ENCODE results near the gene IRF2BP1.
"Not testable (repeated sequence)": the region's sequence is repeated elsewhere in the genome, so short reads cannot be mapped to it uniquely, and the experiment has no call there.

IRF2BP1 gene

DNA sequence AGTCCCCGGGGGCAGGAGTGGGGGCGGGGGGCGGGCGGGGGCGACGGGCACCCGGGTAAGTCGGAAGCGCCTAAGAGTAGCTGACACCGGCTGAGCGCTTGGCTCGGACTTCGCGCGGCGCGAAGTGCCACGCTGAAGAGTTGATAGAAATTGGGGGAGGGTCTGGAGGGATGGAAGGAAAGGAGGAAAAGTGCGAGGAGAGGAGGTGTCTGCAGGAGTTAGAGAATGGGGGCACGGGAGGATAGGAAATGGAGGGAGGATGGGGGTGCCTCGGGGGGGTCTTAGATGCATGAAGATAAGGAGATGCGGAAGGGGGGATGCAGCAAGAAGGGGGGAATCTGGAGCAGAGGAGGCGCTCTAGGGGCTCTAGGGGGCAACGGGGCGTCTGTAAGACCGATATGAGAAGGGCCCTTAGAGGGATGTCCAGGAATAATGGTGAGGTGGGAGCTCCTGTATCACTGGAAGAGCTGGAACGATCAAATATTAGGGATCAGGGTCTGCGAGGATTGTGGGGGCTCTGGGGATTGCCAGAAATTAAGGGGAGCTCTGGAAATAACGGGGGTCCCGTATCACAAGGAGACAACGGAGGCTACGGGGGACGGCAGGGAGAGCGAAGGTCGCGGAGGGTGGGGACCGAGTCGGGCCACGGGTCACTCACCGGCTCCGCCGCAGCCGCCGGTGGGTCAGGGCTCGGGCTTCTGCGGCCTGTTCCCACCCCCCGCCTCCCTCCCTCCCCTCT is 16.1 kb upstream of the IRF2BP1 start, which contains the start of gene MYPOP:
MYPOP (minus strand) TSS at position 702 of the 739 bp plus-strand sequence. CDS start 840 bp downstream, outside the sequence.
- DNase-seq (ENCODE audit: low read depth): no peak

DNA sequence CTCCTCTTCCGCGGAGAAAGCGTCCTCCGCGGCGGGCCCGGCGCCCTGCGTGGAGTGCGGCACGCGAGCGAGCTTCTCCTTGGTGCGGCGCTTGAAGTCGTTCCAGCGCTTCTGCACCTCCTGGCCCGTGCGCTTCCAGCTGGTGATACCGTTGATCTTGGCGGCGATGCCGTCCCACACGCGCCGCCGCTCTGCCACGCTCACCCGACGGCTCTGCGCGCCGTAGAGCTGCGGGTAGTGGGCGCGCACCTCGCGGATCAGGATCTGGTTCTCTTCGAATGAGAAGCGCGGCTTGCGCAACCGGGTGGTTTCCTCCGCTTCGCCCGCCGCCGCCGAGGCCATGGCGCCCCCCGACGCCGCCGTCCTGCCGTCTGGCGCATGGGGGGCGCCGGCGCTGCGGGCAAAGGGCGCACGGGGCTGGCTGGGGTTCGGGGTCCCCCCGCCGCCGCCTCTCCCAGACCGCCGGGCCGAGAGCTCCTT is 15.5 kb upstream of the IRF2BP1 start:
- no peak for DNase-seq (ENCODE audit: low read depth)

DNA sequence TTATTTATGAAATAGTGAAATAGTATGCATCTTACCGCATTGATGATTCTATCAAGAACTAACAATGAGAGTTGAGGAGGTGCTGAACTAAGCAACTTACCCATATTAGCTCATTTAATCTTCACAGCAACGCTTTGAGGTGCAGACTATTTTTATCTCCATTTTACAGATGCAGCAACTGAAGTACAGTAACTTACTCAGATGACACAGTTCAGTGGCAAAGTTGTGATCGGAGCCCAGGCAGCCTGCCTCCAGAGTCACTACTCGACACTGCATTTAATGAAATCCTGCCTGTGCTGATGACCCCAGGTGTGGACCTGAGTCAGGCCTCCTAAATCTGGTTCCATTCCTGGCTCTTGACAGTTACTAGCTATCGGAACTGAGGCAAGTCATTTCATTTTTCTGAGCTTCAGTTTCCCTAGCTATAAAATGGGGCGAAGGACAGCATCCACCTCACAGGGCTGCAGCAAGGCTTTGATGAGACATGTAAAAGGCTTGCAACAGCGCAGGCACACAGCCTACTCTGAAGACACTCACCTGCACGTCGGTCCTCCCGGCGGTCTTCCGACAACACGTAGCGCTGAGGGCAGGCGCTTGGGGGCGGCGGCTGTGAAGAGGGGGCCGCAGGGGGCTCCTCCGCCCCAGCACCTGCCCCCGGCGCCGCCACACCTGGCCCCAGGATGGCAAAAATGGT is 14.9 kb upstream of the IRF2BP1 start:
- no peak for DNase-seq (ENCODE audit: low read depth)

DNA sequence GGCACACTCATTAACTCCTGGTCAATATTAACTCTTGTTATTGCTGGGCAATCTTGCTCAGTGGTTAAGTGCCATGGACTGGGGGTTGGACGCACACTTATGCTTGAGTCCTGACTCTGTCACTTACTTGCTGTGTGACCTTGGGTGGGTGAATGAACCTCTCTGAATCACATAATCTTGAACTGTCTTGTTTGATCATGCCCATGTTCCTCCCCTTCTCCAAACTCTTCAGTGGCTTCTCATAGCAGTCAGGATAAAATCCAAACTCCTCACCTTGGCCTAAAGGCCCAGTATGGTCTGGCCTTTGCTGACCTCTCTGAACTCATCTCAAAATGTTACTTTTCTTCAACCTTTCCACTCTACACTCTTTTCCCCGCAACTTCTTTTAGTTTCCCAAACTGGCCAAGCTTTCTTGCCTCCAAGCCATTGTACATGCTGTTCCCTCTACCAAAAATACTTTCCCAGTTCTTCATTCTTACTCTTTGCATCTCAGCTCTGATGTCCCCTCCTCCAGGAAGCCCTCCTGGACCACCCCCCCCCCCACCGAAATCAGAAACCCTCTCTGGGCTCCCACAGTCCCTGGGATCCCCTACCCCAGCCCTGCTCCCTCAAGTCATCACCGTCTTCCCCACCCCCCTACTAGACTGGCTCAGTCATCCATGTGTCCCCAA is 14.1 kb upstream of the IRF2BP1 start:
- no peak for DNase-seq (ENCODE audit: low read depth)

DNA sequence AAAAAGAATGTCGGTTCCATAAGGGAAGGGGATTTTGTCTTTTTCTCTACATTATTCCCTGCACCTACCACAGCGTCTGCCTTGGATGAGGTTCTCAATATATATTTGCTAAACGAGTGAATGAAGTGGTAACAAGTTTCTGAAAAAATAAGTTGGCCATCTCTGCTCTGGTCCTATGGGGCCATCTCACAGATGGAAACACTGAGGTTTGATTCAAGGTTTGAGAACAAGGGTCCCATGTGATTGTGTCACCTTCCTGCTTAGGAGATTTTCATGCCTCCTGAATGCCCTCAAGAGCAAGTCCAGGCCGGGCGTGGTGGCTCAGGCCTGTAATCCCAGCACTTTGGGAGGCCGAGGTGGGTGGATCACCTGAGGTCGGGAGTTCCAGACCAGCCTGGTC is 13.3 kb upstream of the IRF2BP1 start:
- DNase-seq (ENCODE audit: low read depth): no peak

DNA sequence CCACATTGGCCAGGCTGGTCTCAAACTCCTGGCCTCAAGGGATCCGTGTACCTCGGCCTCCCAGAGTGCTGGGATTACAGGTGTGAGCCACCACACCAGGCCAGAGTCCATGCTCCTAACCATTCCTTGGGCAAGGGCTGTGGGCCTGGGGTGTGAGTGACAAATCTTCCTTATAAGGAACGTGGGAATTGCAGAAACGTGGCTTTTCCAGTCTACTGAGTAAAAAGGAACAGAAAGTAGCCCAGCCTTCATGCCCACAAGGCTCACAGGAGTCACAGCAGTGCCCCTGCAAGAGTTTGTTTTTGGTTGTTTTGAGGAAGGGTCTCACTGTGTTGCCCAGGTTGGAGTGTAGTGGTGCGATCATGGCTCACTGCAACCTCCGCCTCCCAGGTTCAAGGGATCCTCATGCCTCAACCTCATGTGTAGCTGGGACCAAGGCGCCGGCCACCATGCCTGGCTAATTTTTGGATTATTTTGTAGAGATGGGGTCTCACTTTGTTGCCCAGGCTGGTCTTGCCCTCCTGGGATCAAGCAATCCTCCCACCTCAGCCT is 11.4 kb upstream of the IRF2BP1 start:
- DNase-seq (ENCODE audit: low read depth): no peak

DNA sequence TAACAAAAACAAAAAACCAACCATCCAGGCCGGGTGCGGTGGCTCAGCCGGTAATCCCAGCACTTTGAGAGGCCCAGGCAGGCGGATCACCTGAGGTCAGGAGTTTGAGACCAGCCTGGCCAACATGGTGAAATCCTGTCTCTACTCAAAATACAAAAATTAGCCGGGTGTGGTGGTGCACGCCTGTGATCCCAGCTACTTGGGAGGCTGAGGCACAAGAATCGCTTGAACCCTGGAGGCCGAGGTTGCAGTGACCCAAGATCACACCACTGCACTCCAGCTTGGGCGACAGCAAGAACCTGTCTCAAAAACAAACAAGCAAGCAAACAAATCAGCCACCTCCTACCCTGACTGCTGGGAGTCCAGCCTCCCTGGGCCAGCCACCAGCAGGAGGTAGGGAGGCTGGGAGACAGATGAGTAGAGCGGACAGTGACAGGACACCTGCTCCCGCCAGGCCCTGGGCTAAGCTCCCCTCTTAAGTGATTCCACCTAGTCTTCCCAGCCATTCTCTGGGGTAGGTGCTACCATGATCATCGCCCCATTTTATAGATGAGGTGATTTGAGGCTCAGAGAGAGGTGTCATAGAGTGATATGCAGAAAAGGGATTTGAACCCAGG is 10.2 kb upstream of the IRF2BP1 start:
- DNase-seq (ENCODE audit: low read depth): not testable (repeated sequence)

DNA sequence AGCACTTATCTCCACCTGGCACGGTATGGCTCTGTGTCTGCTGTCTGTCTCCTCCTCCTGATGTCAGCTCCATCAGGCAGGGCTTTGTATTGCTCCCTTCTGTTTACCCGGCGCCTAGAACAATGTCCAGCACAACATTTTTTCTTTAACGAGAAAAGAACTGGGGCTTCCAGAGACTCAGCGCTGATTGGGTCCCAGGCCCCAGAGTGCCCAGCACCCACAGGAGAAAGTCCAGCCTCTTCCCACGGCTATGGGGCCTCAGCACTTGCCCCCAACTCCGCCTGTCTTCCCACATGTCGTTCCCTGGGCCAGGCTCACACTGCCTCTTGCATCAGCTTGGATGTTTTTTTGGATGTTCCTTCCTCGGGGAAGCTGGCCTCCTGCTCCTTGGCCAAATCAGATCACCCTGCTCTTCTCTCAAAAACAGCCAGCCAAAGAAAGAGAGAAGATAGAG is 9.6 kb upstream of the IRF2BP1 start:
- no peak for DNase-seq (ENCODE audit: low read depth)

DNA sequence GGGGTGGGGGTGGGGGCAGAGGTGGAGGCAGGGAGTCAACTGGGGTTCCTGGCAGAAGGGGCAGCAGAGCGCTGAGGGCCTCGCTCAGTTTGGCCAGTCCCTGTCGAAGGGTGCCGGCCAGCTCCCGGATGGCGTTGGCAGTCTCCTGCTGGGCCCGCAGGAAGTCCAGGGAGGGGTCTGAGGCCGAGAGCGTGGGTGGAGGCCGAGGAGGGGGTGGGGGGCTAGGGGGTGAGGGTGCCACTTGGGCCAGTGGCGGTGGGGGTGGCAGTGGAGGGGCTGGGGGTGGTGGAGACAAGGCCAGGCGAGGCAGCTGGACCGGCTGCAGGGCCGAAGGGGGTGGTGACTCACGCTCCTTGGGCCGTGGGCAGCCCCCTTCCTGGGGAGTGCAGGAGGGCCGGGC is 4.9 kb upstream of the IRF2BP1 start:
- no peak for DNase-seq (ENCODE audit: low read depth)

DNA sequence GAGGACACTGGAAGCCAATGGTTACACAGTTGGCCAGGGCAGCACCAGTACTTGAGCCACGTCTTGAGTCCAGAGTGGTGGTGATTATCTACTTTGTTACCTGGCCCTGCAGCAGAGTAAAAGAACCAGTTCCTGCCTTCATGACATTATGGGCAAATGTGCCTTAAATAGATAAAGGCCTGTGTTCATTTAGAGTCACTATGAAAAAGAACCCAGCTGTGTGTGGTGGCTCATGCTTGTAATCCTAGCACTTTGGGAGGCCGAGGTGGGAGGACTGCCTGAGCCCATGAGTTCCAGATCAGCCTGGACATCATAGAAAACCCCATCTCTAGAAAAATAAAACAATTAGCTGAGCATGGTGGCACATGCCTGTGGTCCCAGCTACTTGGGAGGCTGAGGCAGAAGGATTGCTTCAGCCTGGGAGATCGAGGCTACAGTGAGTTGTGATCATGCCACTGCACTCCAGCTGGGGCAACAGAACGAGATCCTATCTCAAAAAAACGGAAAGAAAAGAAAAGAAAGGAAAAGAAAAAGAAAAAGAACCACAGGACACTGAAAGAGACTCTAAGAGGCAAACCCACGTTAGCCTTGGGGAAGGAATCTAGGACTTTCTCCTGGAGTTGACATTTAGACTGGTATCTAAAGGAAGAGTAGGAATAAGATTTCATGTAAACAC is 3.4 kb upstream of the IRF2BP1 start:
- DNase-seq (ENCODE audit: low read depth): no peak

DNA sequence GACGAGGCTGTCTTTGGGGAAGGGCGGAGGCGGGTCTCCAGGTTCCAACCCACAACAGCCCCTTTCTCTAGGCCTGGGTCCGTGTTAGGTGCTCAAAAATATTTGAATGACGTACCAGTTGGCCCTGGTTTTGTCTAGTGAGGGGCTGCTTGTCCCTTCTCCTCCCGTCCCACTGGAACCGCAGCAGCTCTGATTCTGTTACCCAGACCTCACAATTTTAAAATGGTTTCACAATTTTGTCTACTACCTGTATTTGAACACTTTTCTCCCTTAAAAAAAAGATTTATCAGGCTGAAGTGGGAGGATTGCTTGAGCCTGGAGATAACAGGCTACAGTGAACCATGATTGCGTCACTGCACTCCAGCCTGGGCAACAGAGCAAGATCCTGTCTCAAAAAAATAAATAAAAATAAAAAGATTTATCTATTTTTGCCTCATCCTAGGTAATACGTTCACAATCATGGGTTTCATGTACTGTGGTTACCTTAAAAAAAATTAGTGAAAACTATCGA is 1.3 kb upstream of the IRF2BP1 start:
- DNase-seq (ENCODE audit: low read depth): no peak

DNA sequence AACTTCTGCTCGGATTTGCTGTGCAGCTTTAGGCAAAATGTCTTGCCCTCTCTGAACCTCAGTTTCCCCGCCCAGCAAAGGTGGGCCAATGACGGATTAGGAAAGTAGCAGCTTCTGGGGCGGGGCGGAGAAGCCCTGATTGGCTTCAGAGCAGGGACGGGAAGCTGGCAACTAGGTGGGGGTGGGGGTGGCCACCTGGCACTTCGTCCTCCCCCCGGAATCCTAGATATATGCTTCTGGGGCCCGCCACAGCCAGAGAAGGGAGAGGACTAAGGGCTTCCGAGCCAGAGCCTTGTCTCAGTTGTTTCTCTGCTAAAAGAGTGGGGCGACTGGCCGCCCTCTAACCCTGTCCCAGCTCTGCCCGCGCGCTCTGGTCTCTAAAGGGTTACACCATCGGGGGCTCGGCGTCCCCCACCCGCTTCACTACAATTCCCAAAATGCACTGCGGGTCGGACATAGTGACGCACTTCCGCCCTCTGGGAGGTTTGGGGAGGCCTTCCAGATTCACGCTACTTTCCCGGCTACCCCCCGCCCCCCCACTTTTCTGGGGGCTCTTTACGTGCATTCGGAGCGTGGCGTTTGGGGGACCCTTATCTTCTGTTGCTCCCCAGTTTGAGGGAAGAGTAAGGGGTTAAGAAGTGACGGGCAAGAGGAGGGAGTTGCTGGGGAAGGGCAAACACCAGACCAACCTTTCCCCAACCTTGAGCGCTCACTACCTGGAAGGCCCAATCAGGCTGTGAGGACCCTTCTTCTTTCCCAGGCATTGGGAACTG is 672 bp upstream of the IRF2BP1 start:
- peak; percentile 78 for DNase-seq (ENCODE audit: low read depth)

DNA sequence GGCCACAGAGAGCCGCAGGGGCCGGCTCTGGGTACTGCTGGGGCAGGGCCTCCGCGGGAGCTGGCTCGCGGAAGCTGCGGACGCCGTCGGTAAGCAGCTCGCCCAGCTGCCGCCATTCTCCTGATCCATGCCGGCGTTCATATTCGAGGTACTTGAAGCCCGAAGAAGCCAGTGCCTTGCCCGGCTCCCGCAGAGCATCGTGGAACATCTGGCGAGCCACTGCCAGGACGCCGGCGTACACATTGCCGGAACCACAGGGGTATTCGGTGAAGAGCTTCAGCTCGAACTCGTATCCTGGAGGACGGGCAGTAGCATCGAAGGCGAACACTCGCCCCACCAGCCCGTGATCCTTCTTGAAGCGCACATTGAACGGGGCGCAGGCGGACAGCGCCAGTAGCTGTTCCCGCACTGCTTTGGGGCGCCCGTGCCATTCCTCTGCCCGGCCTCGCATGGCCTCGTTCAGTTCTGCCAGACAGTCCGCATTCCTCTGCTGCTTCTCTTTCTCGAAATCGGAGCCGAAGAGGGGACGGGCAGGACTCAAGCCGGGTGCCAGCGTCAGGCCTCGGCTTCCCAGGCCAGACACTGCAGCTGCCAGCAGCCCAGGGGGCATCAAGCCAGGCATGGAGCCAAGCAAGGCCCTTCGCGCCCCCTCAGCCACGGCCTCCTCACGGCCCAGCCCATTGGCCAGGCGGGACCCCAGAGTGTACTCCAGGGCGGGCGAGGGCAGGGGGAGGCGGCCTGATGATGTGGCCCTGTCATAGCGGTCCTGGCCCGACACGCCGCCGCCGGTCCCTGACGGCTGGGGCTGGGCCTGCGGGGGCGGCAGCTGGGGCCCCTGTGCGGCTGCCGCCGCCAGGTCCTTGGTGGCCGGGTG is 1.0 kb downstream of the IRF2BP1 start:
- DNase-seq (ENCODE audit: low read depth): no peak

DNA sequence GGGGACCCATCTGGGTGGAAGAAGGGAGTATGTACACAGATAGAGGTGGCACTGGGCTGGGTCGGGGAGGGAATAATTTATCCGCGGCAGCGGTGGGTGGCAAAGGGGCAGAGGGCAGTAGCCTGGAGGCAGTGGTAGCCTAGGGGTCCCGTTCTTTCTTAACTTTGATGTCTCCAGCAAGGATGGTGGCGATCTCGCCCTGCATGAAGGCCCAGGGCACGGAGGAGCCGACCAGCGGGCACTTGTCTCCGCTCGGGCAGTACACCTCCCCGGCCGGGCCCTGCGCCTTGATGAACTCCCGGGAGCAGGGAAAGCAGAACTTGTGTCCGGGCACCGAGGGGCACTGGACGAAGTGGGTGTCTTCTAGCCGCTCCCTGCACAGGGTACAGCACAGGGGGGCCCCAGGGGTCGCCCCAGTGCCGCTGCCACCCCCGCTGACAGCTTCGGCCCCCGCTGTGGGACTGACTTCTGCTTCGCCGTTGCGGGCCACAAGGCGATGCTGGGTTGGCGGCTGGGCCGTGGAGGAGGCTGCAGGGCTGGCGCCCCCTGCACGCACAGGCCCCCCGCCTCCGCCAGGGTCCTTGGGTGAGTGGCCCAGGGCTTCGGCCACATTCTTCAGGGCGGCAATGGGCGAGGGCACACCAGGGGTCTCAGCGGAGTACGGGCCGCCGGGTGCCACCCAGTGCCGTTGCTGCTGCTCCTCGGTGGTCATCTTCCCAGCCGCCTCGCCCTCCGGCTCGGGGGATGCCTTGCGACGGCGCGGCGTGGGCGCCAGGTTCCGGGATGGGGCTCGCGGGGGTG is 1.9 kb downstream of the IRF2BP1 start:
- no peak for DNase-seq (ENCODE audit: low read depth)

DNA sequence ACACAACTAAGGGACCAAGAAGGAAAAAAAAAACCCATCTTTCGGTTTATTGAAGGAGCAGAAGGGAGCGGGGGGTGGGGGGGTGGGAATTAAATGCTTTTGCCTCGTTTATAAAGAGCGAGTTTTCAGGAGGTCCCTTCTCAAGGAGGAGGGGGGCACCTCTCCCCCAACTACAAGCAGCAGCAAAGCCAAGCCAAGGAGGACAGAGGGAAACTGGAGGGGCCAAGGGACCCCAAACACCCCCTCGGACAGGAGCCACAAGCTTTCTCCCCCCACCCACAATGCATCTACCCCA is 2.4 kb downstream of the IRF2BP1 start:
- no peak for DNase-seq (ENCODE audit: low read depth)

DNA sequence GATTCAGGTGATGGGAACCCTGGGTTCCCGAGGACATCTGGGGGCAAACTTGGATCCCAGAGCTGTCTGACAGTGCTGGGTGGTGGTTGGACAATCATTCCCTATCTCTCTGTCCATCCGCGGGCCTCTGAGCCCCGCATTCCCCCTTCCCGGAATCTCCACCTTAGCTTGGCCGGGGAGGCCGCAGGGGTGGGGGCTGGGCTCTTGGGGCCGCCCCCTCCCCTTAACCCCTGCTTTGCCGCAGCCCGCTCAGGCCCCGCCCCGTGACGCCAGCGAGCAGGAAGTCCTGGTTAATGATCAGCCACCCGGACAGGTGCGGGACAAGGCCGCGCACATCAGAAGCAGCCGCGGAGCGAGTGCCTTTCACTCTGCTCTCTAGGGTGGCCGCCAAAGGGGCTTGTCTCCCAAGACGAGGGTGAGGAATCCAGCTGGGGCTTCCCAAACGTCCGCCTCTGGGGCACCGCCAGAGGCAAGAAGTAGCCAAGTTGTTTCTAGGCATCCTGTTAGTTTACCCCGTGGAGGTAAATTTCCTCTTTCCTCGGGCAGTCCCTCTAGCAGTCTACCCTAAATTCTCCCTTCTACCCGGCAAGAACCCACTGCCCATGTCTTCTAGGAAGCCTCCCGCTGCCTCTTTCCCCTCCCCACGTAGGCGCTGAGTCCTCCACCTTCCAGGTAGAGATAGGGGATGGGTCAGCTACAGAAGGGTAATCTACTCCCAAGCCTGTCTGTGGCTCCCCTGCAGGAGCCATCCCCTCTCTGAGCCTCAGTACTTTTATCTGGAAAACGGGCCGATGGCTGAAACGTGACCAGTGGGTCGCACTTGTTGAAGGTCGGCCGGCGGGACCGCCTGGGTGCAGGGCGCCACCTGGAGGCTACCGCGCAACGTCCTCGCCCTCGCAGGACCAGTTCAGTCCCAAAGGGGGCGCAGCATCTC is 3.0 kb downstream of the IRF2BP1 start:
- DNase-seq (ENCODE audit: low read depth): peak; percentile 77

DNA sequence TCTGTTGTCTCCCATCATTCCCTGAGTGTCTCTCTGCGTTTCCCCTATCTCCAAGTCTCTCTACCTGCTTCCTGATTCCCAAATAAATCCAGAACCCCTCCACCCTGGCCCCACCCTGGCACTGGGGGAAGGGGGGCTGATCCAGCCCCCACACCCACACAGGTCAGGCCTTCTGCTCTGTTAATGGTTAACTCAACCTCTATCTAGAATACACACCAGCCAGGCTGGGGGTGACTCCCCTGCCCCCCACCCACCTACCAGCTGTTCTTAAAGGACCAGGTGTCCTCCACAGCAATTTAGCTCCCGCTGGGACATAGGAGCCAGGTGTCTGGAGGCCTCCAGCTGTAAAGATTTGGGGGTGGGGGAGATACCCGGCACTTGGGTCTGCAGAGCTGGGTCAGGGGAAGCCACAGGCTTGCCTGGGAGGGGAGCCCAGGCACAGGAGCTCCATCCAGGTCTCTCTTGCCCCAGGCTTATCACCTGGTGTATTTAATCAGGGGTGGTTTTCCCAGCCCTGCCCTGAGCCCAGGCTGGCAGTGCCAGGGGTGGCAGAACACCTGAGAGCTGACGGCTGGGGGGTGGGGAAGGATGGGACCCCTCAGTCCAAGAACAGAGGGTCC is 3.9 kb downstream of the IRF2BP1 start:
- no peak for DNase-seq (ENCODE audit: low read depth)
